Neural progenitor cell (in vitro differentiated cells): ENCODE data around the gene TERC. TPM values are rescaled to one million over a fixed set of nuclear protein-coding genes. Genes with fewer than 3 reads are reported as not detected.

Experiments used
- DNase-seq: peaks from one replicate; pipeline ENCODE4 v3.0.0-alpha.2; 2016; ENCODE audit warnings: low spot score
- H2AFZ ChIP-seq: fragments of 200-600 bp; sonication (generic); replicated peaks from 2 replicates; pipeline ENCODE4 v1.6.1; 2016; ENCODE audit warnings: antibody characterized with exemption
- H3F3A ChIP-seq: fragments of 200-600 bp; sonication (generic); 2 replicates; pipeline ENCODE4 v1.6.1; 2016; ENCODE audit warnings: antibody characterized with exemption, low read depth
- H3K27ac ChIP-seq: fragments of 200-600 bp; sonication (generic); 2 replicates; pipeline ENCODE4 v1.5.1; 2016; ENCODE audit warnings: mild to moderate bottlenecking
- H3K27me3 ChIP-seq: fragments of 200-600 bp; sonication (generic); 2 replicates; pipeline ENCODE4 v1.6.1; 2016; ENCODE audit warnings: mild to moderate bottlenecking, moderate library complexity
- H3K36me3 ChIP-seq: fragments of 200-600 bp; sonication (generic); 2 replicates; pipeline ENCODE4 v1.5.1; 2016
- H3K4me1 ChIP-seq: fragments of 200-600 bp; sonication (generic); 2 replicates; pipeline ENCODE4 v1.6.1; 2016; ENCODE audit warnings: mixed run types
- H3K4me2 ChIP-seq: fragments of 200-600 bp; sonication (generic); 2 replicates; pipeline ENCODE4 v1.6.1; 2016
- H3K4me3 ChIP-seq: fragments of 200-600 bp; sonication (generic); 2 replicates; pipeline ENCODE4 v1.5.1; 2016
- H3K79me2 ChIP-seq: fragments of 200-600 bp; sonication (generic); 2 replicates; pipeline ENCODE4 v1.6.1; 2016; ENCODE audit warnings: low read depth
- H3K9ac ChIP-seq: fragments of 200-600 bp; sonication (generic); 2 replicates; pipeline ENCODE4 v1.6.1; 2016
- H3K9me3 ChIP-seq: fragments of 200-600 bp; sonication (generic); 2 replicates; pipeline ENCODE4 v1.5.1; 2016; ENCODE audit warnings: low read depth
- H4K20me1 ChIP-seq: fragments of 200-600 bp; sonication (generic); 2 replicates; pipeline ENCODE4 v1.6.1; 2016; ENCODE audit warnings: low read depth
- H3K27ac Mint-ChIP-seq: 3 replicates; pipeline ENCODE4 v1.8.0; 2021; ENCODE audit warnings: mixed read lengths
- H3K27me3 Mint-ChIP-seq: 2 replicates; pipeline ENCODE4 v1.8.0; 2022; ENCODE audit warnings: low read depth, mild to moderate bottlenecking, inconsistent platforms, moderate library complexity, mixed read lengths; ENCODE audit not compliant: insufficient read depth
- H3K36me3 Mint-ChIP-seq: 3 replicates; pipeline ENCODE4 v1.8.0; 2021; ENCODE audit warnings: mixed read lengths
- H3K4me1 Mint-ChIP-seq: 3 replicates; pipeline ENCODE4 v1.8.0; 2021; ENCODE audit warnings: mixed read lengths
- H3K4me3 Mint-ChIP-seq: 3 replicates; pipeline ENCODE4 v1.8.0; 2021; ENCODE audit warnings: mild to moderate bottlenecking, moderate library complexity, mixed read lengths
- H3K9me3 Mint-ChIP-seq: 3 replicates; pipeline ENCODE4 v1.8.0; 2020; ENCODE audit warnings: mixed read lengths
- CTCF ChIP-seq: fragments of 200-600 bp; sonication (generic); IDR thresholded peaks from 2 replicates; pipeline ENCODE4 v1.5.1; 2017; ENCODE audit warnings: antibody characterized with exemption, mild to moderate bottlenecking
- EZH2 ChIP-seq: fragments of 200-600 bp; sonication (generic); IDR thresholded peaks from 2 replicates; pipeline ENCODE4 v1.6.1; 2017; ENCODE audit warnings: antibody characterized with exemption, mild to moderate bottlenecking, moderate library complexity
- EZH2phosphoT487 ChIP-seq: fragments of 200-600 bp; sonication (generic); IDR thresholded peaks from 2 replicates; pipeline ENCODE4 v1.6.1; 2017; ENCODE audit warnings: antibody characterized with exemption
- total RNA-seq: library from RNA; depleted of rRNA; stranded (reverse); fragments of >200 nt; gene quantifications from 2 replicates; pipeline ENCODE4 v1.2.3, GENCODE V29; 2015; ENCODE audit warnings: low replicate concordance

Gene TERC
- total RNA-seq, 1 donor from 2014 or later, result 47.5 TPM

GRCh38 chr3:169755488-169755887, 9.4 kb downstream of the TERC start:
- Histone ChIP-seq H3K4me1 (no peaks in the 10 kb centered on the region), H3K36me3 (no peaks in the 10 kb centered on the region), H3K9me3 (no peaks in the 10 kb centered on the region), H3K4me3 (no peak overlapping the region), H3K27ac (no peak overlapping the region), H3F3A (no peaks in the 10 kb centered on the region), H4K20me1 (no peaks in the 10 kb centered on the region), H2AFZ (no peak overlapping the region), H3K4me2 (no peak overlapping the region), H3K27me3 (no peaks in the 10 kb centered on the region), H3K79me2 (no peaks in the 10 kb centered on the region), H3K9ac (no peak overlapping the region)
- TF ChIP-seq EZH2 (no peak), EZH2phosphoT487 (no peak), CTCF (no peak)
- no peak overlapping the region for H3K27ac Mint-ChIP-seq
- no peaks in the 10 kb centered on the region for H3K4me1 Mint-ChIP-seq
- no peak overlapping the region for H3K4me3 Mint-ChIP-seq
- no peak for DNase-seq
- H3K9me3 Mint-ChIP-seq, result peaks cover 2% of the 10 kb centered on the region
- H3K27me3 Mint-ChIP-seq, result peaks cover 4% of the 10 kb centered on the region
- H3K36me3 Mint-ChIP-seq, result no peaks in the 10 kb centered on the region

- Mint-ChIP-seq H3K36me3 (no peaks in the 10 kb centered on the region), H3K27me3 (peaks cover 6% of the 10 kb centered on the region), H3K27ac (no peak overlapping the region), H3K9me3 (peaks cover 2% of the 10 kb centered on the region), H3K4me1 (no peaks in the 10 kb centered on the region), H3K4me3 (no peak overlapping the region)
- H3K36me3 ChIP-seq, result no peaks in the 10 kb centered on the region
- no peak for DNase-seq
- no peak overlapping the region for H3K4me3 ChIP-seq
- H3K4me2 ChIP-seq, result no peak overlapping the region
- H3F3A ChIP-seq, result no peaks in the 10 kb centered on the region
- no peaks in the 10 kb centered on the region for H3K4me1 ChIP-seq
- H3K27ac ChIP-seq, result no peak overlapping the region
- no peak overlapping the region for H3K9ac ChIP-seq
- H3K9me3 ChIP-seq, result no peaks in the 10 kb centered on the region
- H3K27me3 ChIP-seq, result no peaks in the 10 kb centered on the region
- no peaks in the 10 kb centered on the region for H3K79me2 ChIP-seq
- no peak for TF ChIP-seq CTCF
- TF ChIP-seq EZH2, result no peak
- no peak for TF ChIP-seq EZH2phosphoT487
- H4K20me1 ChIP-seq, result no peaks in the 10 kb centered on the region
- no peak overlapping the region for H2AFZ ChIP-seq
These were observed 10.1 kb downstream of the TERC start for GRCh38 chr3:169754711-169755110.

- Histone ChIP-seq H2AFZ (peak overlapping the region; percentile 22), H3K36me3 (no peaks in the 10 kb centered on the region), H4K20me1 (no peaks in the 10 kb centered on the region), H3F3A (no peaks in the 10 kb centered on the region), H3K4me1 (no peaks in the 10 kb centered on the region), H3K27ac (no peak overlapping the region), H3K9ac (no peak overlapping the region), H3K4me2 (no peak overlapping the region), H3K9me3 (no peaks in the 10 kb centered on the region), H3K27me3 (no peaks in the 10 kb centered on the region), H3K4me3 (no peak overlapping the region), H3K79me2 (no peaks in the 10 kb centered on the region)
- Mint-ChIP-seq H3K27ac (no peak overlapping the region), H3K27me3 (peaks cover 3% of the 10 kb centered on the region), H3K4me1 (no peaks in the 10 kb centered on the region), H3K9me3 (no peaks in the 10 kb centered on the region), H3K36me3 (no peaks in the 10 kb centered on the region), H3K4me3 (no peak overlapping the region)
- TF ChIP-seq EZH2phosphoT487, result no peak
- no peak for TF ChIP-seq CTCF
- no peak for TF ChIP-seq EZH2
- no peak for DNase-seq
These were observed 13.0 kb downstream of the TERC start for GRCh38 chr3:169751875-169752274.

- Mint-ChIP-seq H3K4me3 (no peak overlapping the region), H3K27me3 (peaks cover 3% of the 10 kb centered on the region), H3K4me1 (no peaks in the 10 kb centered on the region), H3K27ac (no peak overlapping the region), H3K9me3 (no peaks in the 10 kb centered on the region), H3K36me3 (no peaks in the 10 kb centered on the region)
- Histone ChIP-seq H3F3A (no peaks in the 10 kb centered on the region), H3K36me3 (no peaks in the 10 kb centered on the region), H3K4me3 (no peak overlapping the region), H3K27me3 (no peaks in the 10 kb centered on the region), H4K20me1 (no peaks in the 10 kb centered on the region), H3K9me3 (no peaks in the 10 kb centered on the region), H2AFZ (no peak overlapping the region), H3K4me1 (no peaks in the 10 kb centered on the region), H3K9ac (no peak overlapping the region), H3K27ac (no peak overlapping the region), H3K79me2 (no peaks in the 10 kb centered on the region), H3K4me2 (no peak overlapping the region)
- no peak for TF ChIP-seq EZH2
- no peak for TF ChIP-seq CTCF
- no peak for TF ChIP-seq EZH2phosphoT487
- no peak for DNase-seq
These were observed 14.2 kb downstream of the TERC start for GRCh38 chr3:169750665-169751064.
